ENCODE measurements around the gene CORIN. TPM values are rescaled to one million over a fixed set of nuclear protein-coding genes. Genes with fewer than 3 reads are reported as not detected.

The CORIN gene
- polyA plus RNA-seq, 2 of the 4 experiments (the other 2 are of a cell fraction): 0.03 TPM; not detected in 1

GRCh38 chr4:47876784-47877546 lies 39.1 kb upstream of the CORIN start:
- TF ChIP-seq ZC3H11A (IDR thresholded peaks at IDR 0.05) (no peak), ZNF302 (CRISPR knock-in tag; IDR thresholded peaks at IDR 0.05) (no peak), ESRRA (IDR thresholded peaks at IDR 0.05; ENCODE audit: borderline replicate concordance, low read length) (no peak), HEYL (CRISPR knock-in tag; IDR thresholded peaks at IDR 0.05) (no peak), BCL3 (IDR thresholded peaks at IDR 0.05) (no peak), FOSL2 (IDR thresholded peaks at IDR 0.05) (no peak), FOSL2 (CRISPR knock-in tag; IDR thresholded peaks at IDR 0.05) (no peak), CBX8 (IDR thresholded peaks at IDR 0.05) (no peak), RARB (CRISPR knock-in tag; IDR thresholded peaks at IDR 0.05) (no peak), EP300 (IDR thresholded peaks at IDR 0.05) (no peak), CEBPB (IDR thresholded peaks at IDR 0.05) (no peak), KDM5A (IDR thresholded peaks at IDR 0.05) (no peak), MYC (IDR thresholded peaks at IDR 0.05; ENCODE audit: borderline replicate concordance, low read length) (no peak), SMC3 (IDR thresholded peaks at IDR 0.05) (no peak)
- TF ChIP-seq, protein P1, sequence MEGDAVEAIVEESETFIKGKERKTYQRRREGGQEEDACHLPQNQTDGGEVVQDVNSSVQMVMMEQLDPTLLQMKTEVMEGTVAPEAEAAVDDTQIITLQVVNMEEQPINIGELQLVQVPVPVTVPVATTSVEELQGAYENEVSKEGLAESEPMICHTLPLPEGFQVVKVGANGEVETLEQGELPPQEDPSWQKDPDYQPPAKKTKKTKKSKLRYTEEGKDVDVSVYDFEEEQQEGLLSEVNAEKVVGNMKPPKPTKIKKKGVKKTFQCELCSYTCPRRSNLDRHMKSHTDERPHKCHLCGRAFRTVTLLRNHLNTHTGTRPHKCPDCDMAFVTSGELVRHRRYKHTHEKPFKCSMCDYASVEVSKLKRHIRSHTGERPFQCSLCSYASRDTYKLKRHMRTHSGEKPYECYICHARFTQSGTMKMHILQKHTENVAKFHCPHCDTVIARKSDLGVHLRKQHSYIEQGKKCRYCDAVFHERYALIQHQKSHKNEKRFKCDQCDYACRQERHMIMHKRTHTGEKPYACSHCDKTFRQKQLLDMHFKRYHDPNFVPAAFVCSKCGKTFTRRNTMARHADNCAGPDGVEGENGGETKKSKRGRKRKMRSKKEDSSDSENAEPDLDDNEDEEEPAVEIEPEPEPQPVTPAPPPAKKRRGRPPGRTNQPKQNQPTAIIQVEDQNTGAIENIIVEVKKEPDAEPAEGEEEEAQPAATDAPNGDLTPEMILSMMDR (IDR thresholded peaks at IDR 0.05): no peak
- TF ChIP-seq, protein P2, sequence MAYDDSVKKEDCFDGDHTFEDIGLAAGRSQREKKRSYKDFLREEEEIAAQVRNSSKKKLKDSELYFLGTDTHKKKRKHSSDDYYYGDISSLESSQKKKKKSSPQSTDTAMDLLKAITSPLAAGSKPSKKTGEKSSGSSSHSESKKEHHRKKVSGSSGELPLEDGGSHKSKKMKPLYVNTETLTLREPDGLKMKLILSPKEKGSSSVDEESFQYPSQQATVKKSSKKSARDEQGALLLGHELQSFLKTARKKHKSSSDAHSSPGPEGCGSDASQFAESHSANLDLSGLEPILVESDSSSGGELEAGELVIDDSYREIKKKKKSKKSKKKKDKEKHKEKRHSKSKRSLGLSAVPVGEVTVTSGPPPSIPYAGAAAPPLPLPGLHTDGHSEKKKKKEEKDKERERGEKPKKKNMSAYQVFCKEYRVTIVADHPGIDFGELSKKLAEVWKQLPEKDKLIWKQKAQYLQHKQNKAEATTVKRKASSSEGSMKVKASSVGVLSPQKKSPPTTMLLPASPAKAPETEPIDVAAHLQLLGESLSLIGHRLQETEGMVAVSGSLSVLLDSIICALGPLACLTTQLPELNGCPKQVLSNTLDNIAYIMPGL (CRISPR knock-in tag; IDR thresholded peaks at IDR 0.05; ENCODE audit: borderline replicate concordance): no peak
- TF ChIP-seq, protein P3, sequence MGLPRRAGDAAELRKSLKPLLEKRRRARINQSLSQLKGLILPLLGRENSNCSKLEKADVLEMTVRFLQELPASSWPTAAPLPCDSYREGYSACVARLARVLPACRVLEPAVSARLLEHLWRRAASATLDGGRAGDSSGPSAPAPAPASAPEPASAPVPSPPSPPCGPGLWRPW (IDR thresholded peaks at IDR 0.05): no peak
- TF ChIP-seq, protein P4, sequence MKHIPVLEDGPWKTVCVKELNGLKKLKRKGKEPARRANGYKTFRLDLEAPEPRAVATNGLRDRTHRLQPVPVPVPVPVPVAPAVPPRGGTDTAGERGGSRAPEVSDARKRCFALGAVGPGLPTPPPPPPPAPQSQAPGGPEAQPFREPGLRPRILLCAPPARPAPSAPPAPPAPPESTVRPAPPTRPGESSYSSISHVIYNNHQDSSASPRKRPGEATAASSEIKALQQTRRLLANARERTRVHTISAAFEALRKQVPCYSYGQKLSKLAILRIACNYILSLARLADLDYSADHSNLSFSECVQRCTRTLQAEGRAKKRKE (CRISPR knock-in tag; IDR thresholded peaks at IDR 0.05; ENCODE audit: low read depth): no peak
- TF ChIP-seq, protein P5, sequence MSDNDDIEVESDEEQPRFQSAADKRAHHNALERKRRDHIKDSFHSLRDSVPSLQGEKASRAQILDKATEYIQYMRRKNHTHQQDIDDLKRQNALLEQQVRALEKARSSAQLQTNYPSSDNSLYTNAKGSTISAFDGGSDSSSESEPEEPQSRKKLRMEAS (IDR thresholded peaks at IDR 0.05): no peak
- TF ChIP-seq, protein P6, sequence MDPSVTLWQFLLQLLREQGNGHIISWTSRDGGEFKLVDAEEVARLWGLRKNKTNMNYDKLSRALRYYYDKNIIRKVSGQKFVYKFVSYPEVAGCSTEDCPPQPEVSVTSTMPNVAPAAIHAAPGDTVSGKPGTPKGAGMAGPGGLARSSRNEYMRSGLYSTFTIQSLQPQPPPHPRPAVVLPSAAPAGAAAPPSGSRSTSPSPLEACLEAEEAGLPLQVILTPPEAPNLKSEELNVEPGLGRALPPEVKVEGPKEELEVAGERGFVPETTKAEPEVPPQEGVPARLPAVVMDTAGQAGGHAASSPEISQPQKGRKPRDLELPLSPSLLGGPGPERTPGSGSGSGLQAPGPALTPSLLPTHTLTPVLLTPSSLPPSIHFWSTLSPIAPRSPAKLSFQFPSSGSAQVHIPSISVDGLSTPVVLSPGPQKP (IDR thresholded peaks at IDR 0.05; ENCODE audit: low read depth, low read length): no peak
- FAIRE-seq: no peak
- ChIA-PET CTCF (no interaction called here), POLR2A (no interaction called here)
- Histone ChIP-seq H3K4me1 (no peaks in the 10 kb centered on the region), H3K9me3 (no peaks in the 10 kb centered on the region), H3K4me3 (no peak overlapping the region), H3K27ac (no peak overlapping the region), H3K4me2 (no peak overlapping the region)
- DNase-seq (ENCODE audit: low read depth in 1 of 2, low spot score in 1 of 2): no peak
- no peak for ATAC-seq
- WGBS (ENCODE audit: missing lambda C conversion rate): 91% methylated on average over 3 of the region's 3 CpGs
